Measurements from ENCODE around the gene PIANP. TPM values are rescaled to one million over a fixed set of nuclear protein-coding genes. Genes with fewer than 3 reads are reported as not detected.

PIANP gene
- total and polyA plus RNA-seq, 2 of the 4 experiments (the other 2 are of a cell fraction): 0.18 to 6.8 TPM

DNA sequence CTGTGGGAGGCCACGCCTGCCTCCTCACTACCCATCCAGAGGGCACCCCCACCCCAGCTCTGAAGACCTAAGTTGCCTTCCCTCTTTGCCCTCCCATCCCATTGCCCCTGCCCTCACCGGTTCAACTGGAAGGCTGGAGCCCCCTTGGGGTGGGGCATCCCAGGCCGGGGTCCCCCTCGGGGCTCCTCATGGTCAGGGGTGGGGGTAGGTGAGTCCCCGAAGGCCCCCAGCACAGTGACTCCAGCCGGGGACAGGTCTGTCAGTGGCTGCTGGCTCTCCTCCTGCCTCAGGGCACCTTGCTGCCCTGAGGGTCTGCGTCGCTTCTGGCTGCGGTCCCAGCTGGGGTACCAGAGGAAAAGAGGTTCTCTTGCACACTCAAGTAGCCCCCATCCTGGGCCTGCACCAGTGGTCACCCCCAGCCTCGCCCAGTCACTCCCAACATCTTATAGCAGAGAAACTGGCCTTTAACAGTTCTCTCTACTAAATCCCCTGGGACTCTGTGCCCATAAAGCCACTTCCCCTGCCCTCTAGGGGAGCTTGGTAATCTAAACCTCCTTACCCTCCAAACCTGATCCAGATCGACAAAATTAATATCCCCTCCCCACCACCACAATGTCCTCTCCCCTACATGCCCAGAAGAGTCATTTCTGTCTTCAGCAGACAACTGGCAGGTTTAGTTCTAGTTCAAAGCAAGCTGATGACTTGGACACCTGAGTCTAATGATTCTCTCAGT lies 5.1 kb downstream of the PIANP start:
- peaks cover 7 to 17% of the 10 kb centered on the region in 2 experiments; a peak in 3 of 4 replicates for H3K79me1 ChIP-seq (ENCODE audit: low read depth in 1 of 2, low read length in 2 of 2)
- H3K23ac ChIP-seq (ENCODE audit: low read depth, low read length): no peak overlapping the region
- no peaks in the 10 kb centered on the region for H3K9me1 ChIP-seq (ENCODE audit: insufficient read depth, low read length)
- no peaks in the 10 kb centered on the region for H4K20me1 ChIP-seq (ENCODE audit: insufficient read depth, low read length)
- no peak overlapping the region for H3K14ac ChIP-seq (replicated peaks; ENCODE audit: low read depth, low read length)
- no peak overlapping the region for H4K8ac ChIP-seq (ENCODE audit: low read depth in 2 of 2, low read length in 2 of 2)
- intact Hi-C loops (cut with micrococcal nuclease): no loop called here
- dilution Hi-C loops (cut with HindIII; ENCODE audit: low sequenced_read_pairs, unreplicated experiment): no loop called here
- no peak overlapping the region for H3K4ac ChIP-seq (ENCODE audit: low read depth, low read length)
- H2BK5ac ChIP-seq (ENCODE audit: low read depth, low read length, poor library complexity, severe bottlenecking): no peak overlapping the region
- no TSS peak for BruUV-seq (replicated peaks)
- no peak overlapping the region for H2BK20ac ChIP-seq (ENCODE audit: low read depth, low read length)
- no peak overlapping the region for H2AFZ ChIP-seq (replicated peaks; ENCODE audit: low read length, poor library complexity)
- TF ChIP-seq BHLHE40 (IDR thresholded peaks at IDR 0.05; ENCODE audit: low read depth, low read length) (no peak), MAFK (IDR thresholded peaks at IDR 0.05; ENCODE audit: low read depth, low read length) (no peak), MAZ (IDR thresholded peaks at IDR 0.05; ENCODE audit: borderline replicate concordance, low read depth, low read length) (no peak)
- H2BK120ac ChIP-seq (ENCODE audit: low read depth, low read length): no peak overlapping the region
- H3K27me3 ChIP-seq (ENCODE audit: control insufficient read depth, insufficient read depth, low read length): no peaks in the 10 kb centered on the region
- no peak overlapping the region for H3K4me3 ChIP-seq (ENCODE audit: insufficient read depth, low read depth, low read length)
- no peak overlapping the region for H3K9ac ChIP-seq (ENCODE audit: low read depth, low read length)
- no peak overlapping the region for H3K27ac ChIP-seq (ENCODE audit: insufficient read depth, low read length)
- H3K9me3 ChIP-seq (ENCODE audit: control insufficient read depth, insufficient read depth, low read length): no peaks in the 10 kb centered on the region
- ATAC-seq (ENCODE audit: low read depth): no peak
- no peak overlapping the region for H4K5ac ChIP-seq (ENCODE audit: low read depth, low read length)
- CTCF ChIA-PET: no interaction called here
- peaks cover 8% of the 10 kb centered on the region for H3K36me3 ChIP-seq (ENCODE audit: control insufficient read depth, insufficient read depth, low read length)
- no peak overlapping the region for H2AK9ac ChIP-seq (replicated peaks; ENCODE audit: low read depth, low read length, poor library complexity)
- no peak overlapping the region for H2BK15ac ChIP-seq (ENCODE audit: low read depth, low read length)
- no peak overlapping the region for H4K91ac ChIP-seq (ENCODE audit: insufficient read depth, low read depth, low read length)
- H3K56ac ChIP-seq (ENCODE audit: extremely low read depth, insufficient read depth, low read length): no peak overlapping the region
- 63% methylated on average over 2 of the region's 11 CpGs; no CpG with 5 or more reads in 1 of the 2 experiments for whole genome bisulfite sequencing, 2 experiments (ENCODE audit: extremely low coverage in 2 of 2, insufficient read length in 1 of 2)
- no peak overlapping the region for H2AK5ac ChIP-seq (ENCODE audit: low read depth, low read length)
- in situ Hi-C loops (cut with MboI; ENCODE audit: low sequenced_read_pairs): no loop called here
- H3K4me2 ChIP-seq (ENCODE audit: low read depth, low read length): no peak overlapping the region
- peaks cover 4% of the 10 kb centered on the region for H3K4me1 ChIP-seq (ENCODE audit: control insufficient read depth, insufficient read depth, low read length)
- POLR2A ChIA-PET (ENCODE audit: unreplicated experiment): no interaction called here
- no peak overlapping the region for H3K18ac ChIP-seq (ENCODE audit: low read depth, low read length)
- DNase-seq: no peak

All from IMR-90 (cell line).